D721Med (cell line): ENCODE results near the gene ZFY.
"Not testable (repeated sequence)": the region's sequence is repeated elsewhere in the genome, so short reads cannot be mapped to it uniquely, and the experiment has no call there.

ENCODE experiments used
- DNase-seq: peaks from one replicate; pipeline ENCODE4 v3.0.0; 2011; ENCODE audit warnings: low spot score; ENCODE audit not compliant: insufficient read length
- FAIRE-seq: peaks from 2 replicates; lab custom pipeline; 2011; peaks lifted over from hg19 to GRCh38; lab: Jason Lieb, UNC
- TF ChIP-seq, protein P1 (sequence below): IDR thresholded peaks from 2 replicates; pipeline ENCODE4 v1.5.1; 2012; ENCODE audit warnings: mild to moderate bottlenecking, control low read depth; ENCODE audit not compliant: insufficient read depth; ENCODE audit errors: missing control alignments

ZFY gene

DNA sequence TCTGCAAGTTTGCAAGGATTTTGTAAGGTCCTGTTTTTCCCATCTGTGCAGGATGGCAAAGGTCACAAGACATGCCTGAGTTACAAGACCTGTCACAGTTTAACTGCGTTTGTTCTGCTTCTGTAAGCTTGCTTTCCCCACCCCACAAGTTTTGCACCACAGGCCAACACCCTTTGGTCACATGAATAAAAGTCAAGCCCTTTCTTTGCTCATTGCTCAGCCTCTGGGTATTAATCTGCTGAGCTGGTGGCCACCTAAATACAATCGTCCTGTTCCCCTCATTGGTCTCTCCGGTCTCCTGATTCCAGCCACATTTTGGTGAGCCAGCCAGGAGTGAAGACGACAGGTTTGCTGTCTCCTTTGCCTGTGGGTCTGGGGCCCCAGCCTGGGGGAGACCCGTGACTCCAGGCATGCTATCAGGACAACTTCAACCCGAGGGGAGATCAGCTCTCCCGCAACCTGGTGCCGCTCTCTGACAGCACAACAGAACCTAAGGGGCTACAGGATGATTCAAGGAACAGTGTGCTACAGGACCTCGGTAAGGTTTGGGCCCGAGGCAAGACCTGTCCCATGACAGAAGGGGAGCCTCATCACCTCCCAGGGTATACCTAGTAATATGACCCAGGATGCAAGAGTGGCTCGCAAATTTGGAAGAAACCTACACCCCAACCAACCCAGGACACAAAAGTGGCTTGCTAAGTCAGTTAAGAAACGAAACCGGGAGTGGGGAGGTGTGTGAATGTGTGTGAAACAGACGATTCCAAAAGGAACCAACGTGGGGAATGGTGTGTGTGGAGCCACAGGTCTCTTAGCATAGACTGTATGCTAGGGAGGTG lies 67.7 kb downstream of the ZFY start:
- no peak for FAIRE-seq
- DNase-seq: no peak
- TF ChIP-seq, protein P1, sequence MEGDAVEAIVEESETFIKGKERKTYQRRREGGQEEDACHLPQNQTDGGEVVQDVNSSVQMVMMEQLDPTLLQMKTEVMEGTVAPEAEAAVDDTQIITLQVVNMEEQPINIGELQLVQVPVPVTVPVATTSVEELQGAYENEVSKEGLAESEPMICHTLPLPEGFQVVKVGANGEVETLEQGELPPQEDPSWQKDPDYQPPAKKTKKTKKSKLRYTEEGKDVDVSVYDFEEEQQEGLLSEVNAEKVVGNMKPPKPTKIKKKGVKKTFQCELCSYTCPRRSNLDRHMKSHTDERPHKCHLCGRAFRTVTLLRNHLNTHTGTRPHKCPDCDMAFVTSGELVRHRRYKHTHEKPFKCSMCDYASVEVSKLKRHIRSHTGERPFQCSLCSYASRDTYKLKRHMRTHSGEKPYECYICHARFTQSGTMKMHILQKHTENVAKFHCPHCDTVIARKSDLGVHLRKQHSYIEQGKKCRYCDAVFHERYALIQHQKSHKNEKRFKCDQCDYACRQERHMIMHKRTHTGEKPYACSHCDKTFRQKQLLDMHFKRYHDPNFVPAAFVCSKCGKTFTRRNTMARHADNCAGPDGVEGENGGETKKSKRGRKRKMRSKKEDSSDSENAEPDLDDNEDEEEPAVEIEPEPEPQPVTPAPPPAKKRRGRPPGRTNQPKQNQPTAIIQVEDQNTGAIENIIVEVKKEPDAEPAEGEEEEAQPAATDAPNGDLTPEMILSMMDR: no peak

DNA sequence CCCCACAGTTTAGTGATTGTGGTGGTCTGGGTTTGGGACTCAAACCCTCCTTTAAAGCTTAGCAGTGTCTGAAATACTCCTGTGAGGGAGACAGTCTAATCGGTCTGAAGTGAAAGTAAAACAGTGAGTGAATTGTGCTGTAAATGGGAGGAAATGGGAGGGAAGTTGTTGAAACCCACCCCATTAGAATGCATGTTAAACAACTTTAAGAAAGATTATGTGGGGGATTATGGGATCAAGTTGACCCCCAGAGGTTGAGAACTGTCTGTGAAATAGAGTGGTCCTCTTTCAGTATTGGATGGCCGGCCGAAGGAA lies 68.3 kb downstream of the ZFY start:
- no peak for DNase-seq
- TF ChIP-seq, protein P1: no peak
- FAIRE-seq: no peak

- FAIRE-seq (no peak), DNase-seq (no peak)
These were observed 68.7 kb downstream of the ZFY start for GRCh38 chrY:3003846-3004245.

GRCh38 chrY:3006031-3006430 lies 70.8 kb downstream of the ZFY start:
- not testable (repeated sequence) for DNase-seq, FAIRE-seq

More at GRCh38 chrY:3003846-3004245, 68.7 kb downstream of the ZFY start:
- TF ChIP-seq, protein P1: no peak

- DNase-seq (no peak), FAIRE-seq (no peak)
- TF ChIP-seq, protein P1: no peak
These were observed 72.8 kb downstream of the ZFY start for GRCh38 chrY:3007967-3008366.

- TF ChIP-seq, protein P1: no peak
- FAIRE-seq (no peak), DNase-seq (no peak)
These were observed 77.0 kb downstream of the ZFY start for GRCh38 chrY:3012226-3012625.

GRCh38 chrY:3016594-3016993 lies 81.4 kb downstream of the ZFY start:
- TF ChIP-seq, protein P1: no peak
- DNase-seq (no peak), FAIRE-seq (no peak)
